Measurements from ENCODE around the gene IGSF8.

- TF ChIP-seq CTCF (conservative IDR thresholded peaks at IDR 0.05 in 1 of 2, IDR thresholded peaks at IDR 0.05 in 1 of 2; ENCODE audit: low read depth in 1 of 2, low read length in 2 of 2) (no peak), EZH2 (IDR thresholded peaks at IDR 0.05; ENCODE audit: low read length, missing control alignments) (no peak)
Measured at GRCh38 chr1:160129558-160129957, 31.1 kb upstream of the IGSF8 start.

Measured in fibroblast of lung (primary cell).